RPMI7951 (cell line): ENCODE measurements around the gene SLC4A2. TPM values are rescaled to one million over a fixed set of nuclear protein-coding genes. Genes with fewer than 3 reads are reported as not detected.

Experiments
- DNase-seq: peaks from one replicate; pipeline ENCODE4 v3.0.0-alpha.2; 2012; ENCODE audit warnings: low read depth
- total RNA-seq: library from RNA; depleted of rRNA; stranded (reverse); fragments of >200 nt; shearing (Covaris generic); gene quantifications from 2 replicates; pipeline ENCODE4 v1.2.3, GENCODE V29; 2014

The SLC4A2 gene
- total RNA-seq, 1 experiment from 2014 or later, result 64.9 TPM

DNA sequence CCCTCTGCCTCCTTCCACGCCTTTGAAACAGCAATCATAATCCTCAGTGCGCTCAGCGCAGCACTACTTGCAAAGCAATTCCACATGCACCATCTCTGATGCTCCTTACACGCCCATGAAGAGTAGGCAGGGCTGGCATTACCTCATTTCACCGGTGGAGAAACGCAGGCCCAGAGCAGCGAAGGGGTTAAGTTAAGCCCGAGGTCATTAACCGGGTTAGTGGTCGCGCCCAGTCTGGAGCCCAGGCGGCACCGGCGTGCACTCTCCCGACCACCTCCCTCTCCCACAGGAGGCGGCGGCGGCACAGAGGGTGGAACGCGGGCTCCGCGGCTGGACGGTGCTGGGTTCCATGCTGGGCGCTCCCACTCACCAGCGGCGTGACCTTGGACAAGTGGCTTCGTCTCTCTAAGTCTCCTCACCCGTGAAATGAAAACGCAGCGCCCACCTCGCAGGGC, 20.7 kb downstream of the SLC4A2 start:
- peak; percentile 33 for DNase-seq

- DNase-seq, result peak; percentile 92
Observed at GRCh38 chr7:151080522-151081169, 21.3 kb downstream of the SLC4A2 start, which contains the start of gene FASTK. FASTK (minus strand) TSS chr7:151080809; CDS start chr7:151080766, 43 bp downstream.

GRCh38 chr7:151081170-151082101, 22.0 kb downstream of the SLC4A2 start:
- peak; percentile 39 for DNase-seq

DNA sequence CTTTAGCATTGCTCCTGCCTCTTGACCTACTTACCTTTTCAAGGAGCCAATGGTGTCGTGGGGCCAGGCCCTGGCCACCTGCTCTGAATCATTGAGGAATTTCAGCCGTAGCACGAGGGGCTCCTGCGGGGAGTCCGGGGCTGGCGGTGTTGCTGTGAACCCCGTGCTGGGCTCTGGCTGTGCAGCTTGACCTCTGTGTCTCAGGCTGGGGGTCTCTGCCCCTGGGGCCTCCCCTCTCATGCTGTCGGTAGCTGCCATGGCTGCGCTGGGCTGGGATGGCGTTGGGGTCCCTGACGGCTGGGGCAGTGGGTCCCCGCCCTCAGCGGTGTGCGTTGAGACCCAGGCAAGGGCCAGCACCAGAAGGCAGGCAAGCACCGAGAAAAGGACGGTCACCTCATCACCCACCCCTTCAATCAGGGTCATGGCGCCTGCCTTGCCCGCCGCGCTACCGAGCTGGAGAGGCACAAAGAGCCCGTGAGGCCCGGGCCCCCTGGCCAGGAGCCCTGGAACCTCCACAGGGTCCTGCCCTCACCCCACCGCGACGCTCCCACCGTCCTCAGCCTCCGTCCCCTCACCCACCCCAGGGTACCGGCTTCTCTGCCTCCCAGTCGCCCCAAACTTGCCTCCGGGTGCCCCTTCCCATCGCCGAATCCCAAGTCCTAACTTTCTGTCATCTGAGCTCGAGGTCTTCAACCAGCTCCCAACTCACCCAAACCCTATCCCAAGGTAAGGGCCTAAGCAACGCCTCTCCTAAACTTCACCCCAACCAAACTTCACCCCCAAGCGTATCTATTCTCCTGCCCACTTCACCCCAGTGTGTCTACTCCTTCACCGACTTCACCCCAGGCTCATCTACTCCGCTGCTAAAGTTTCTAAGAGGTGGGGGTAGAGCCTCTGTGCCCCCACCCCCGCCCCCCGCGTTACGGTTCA, 23.0 kb downstream of the SLC4A2 start:
- DNase-seq, result no peak

- peak; percentile 65 for DNase-seq
Observed at GRCh38 chr7:151083071-151083823, 23.9 kb downstream of the SLC4A2 start, which contains the start of gene TMUB1. TMUB1 (minus strand) TSS chr7:151083493; CDS start chr7:151082563, 930 bp downstream.

DNA sequence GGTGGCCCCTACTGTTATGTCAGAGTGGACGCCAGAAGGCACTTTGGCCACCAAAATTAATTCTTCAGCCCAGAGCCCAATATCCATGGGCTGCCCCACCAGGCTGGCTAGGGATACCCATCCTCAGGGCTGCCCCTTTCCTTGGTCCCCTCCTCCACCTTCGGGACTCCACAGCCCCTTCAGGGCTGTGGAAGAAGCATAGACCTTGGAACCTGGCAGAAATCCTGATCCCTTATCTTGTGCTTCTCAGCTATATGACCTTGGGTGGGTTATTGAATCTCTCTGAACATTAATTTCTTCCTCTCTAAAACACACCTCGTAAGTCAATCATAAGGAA, 24.4 kb downstream of the SLC4A2 start:
- DNase-seq, result no peak

GRCh38 chr7:151085329-151085690, 25.9 kb downstream of the SLC4A2 start:
- no peak for DNase-seq

GRCh38 chr7:151085691-151086620, 26.6 kb downstream of the SLC4A2 start, which contains the start of gene AGAP3:
AGAP3 (plus strand) TSS chr7:151086475; CDS start chr7:151086742, 267 bp downstream.
- peak; percentile 95 for DNase-seq

- peak; percentile 37 for DNase-seq
Observed at GRCh38 chr7:151086802-151087244, 27.4 kb downstream of the SLC4A2 start.

DNA sequence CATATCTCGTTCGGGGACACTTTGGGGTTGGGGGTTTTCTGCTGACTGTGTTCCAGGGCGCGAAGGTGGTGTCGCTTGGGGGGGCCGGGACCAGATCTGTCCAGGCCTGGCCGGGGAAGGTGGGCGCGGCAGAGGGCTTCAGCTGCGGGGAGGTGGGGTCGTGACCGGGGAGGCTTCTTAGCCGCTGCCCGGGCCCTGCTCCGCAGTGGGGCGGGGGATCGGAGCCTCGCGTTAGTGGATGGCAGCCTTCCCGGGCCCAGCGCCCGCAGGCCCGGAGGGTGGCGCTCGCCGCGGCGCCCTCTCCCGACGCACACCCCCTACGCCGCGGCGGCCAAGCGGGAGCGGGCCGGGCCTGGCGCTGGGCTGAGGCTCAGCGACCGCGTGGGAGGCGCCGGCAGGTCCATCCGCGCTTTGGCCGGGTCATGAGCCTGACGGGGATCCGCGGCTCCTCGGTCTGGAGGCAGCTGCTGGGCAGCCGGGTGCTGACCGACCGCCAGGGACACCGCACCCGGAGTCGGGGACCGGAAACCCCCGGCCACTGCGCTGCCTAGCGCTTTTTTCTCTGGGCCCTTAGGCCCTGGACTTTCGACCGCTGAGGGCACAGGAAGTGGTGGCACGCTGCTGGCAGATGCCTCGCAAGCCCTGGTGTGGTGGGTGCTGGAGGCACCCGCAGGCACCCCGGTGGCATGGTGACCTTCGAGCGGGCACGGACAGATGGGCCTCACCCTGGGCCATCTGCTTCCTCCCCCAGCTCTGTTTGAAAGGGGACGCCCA, 28.0 kb downstream of the SLC4A2 start:
- peak; percentile 78 for DNase-seq

DNA sequence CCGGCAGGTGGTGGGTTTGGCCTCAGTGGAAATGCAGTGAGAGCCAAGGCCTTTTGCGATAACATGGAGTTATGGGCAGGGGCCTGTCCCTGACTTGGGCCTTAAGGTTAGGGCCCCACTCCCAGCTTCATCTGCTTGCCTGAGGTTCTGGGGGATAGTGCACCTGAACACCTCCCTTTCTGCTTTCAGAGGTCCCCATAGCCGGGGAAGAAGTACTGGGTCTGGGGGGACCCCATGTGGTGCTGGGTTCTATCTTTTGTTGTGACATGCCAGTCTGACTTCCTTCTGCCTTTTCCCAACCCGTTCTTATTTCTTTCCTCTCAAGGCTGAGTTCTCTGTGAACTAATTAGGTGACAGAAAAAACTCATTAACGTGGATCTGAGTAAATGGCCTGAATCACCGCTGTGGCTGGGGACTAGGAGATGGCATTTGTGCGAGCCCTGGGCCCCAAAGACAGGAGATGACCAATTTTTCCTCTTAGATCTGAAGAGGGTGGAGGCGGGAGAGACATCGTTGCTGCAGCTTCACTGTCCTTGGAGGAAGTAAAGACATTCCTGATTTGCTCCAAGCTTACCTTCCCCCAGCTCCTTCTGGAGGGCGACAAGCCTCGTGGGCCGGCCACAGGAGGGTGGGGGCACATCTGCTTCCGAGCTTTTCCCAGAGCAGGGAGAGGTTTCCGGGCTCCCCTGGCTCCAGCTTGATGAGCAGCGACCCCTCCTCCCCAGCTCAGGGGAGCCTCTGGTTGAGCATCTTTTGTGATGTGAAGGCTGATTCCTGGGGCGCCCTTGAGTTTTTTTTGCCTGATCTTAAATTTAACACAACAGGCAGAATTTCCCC, 28.8 kb downstream of the SLC4A2 start:
- DNase-seq, result peak; percentile 60

- peak; percentile 89 for DNase-seq
Observed at GRCh38 chr7:151088856-151089699, 29.7 kb downstream of the SLC4A2 start.

DNA sequence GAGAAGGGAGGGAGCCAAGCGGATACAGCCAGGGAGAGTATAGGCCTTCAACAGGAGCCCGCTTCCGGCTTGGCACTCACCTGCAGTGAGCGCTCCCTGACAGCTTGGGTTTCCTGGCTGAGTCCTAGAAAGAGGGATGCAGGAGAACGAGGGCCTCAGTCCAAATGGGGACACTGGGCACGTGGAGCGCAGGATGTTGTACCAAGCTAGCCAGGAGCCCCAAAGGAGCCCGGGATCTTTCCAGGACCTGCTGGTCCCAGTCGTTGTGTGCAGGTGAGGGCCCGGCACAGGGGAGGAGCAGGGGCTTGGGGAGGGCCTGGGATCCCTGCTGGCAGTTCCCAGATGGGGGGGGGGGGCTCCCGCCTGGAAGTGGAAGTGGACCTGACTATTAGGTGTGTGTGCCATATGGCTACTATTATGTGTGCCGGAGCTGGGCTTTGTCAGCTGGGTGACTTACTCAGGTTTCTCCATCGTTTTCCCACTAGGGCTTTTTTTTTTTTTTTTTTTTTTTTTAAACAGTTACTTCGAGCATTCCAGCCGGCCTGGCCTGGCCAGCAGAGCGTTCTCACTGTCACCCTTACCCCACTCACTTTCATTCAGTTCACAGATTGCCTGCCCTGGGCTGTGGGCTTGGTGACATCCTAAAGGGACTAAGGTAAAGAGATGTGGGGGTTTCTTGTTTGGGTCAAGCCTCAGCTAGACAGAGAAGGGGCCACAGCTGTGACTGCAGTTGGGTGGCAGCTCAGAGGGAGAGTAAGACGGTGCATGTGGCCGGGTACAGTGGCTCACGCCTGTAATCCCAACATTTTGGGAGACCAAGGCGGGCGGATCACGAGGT, 30.7 kb downstream of the SLC4A2 start:
- DNase-seq, result no peak

- DNase-seq, result no peak
Observed at GRCh38 chr7:151091003-151091402, 31.6 kb downstream of the SLC4A2 start.

DNA sequence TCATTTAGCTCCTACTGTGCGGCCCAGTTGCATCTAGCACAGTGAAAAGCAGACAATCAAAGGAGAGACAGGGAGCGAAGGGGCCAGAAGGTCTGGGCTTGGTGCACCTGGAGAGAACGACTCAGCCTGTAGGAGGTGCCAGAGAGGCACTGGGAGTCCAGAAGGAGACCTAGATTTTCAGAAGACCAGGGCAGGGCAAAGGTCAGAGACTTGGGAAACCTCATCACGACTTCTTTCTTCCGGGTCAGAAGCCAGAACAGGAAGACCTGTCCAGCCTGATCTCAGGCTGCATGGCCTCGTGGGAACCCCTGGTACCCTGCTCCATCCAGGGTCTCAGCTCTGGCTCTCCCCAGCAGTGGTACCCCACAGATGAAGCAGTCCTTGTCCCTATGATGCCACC, 32.0 kb downstream of the SLC4A2 start:
- DNase-seq, result no peak

DNA sequence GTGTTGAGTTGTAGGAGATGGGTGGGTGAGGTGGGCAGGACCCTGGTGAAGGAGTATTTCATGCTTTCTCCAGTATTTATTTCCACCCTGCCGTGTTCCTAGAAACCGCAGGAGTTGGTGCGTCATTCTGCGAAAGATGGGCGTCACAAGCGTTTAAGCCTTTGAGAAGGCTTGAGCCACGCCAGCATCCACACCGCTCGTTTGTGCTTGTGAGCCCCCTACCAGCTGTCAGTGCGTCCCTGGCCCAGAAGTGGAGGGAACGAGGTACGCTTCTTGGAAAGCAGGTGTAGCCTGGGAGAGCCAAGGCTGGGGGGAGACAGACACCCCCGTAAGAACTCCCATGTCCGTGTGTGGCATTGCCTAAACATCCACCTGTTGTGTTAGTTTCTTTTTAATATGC, 32.6 kb downstream of the SLC4A2 start:
- no peak for DNase-seq
